Measurements from ENCODE around the gene AJM1. TPM values are rescaled to one million over a fixed set of nuclear protein-coding genes. Genes with fewer than 3 reads are reported as not detected.

The AJM1 gene
- total RNA-seq, 1 experiment from 2014 or later: 7.1 TPM

DNA sequence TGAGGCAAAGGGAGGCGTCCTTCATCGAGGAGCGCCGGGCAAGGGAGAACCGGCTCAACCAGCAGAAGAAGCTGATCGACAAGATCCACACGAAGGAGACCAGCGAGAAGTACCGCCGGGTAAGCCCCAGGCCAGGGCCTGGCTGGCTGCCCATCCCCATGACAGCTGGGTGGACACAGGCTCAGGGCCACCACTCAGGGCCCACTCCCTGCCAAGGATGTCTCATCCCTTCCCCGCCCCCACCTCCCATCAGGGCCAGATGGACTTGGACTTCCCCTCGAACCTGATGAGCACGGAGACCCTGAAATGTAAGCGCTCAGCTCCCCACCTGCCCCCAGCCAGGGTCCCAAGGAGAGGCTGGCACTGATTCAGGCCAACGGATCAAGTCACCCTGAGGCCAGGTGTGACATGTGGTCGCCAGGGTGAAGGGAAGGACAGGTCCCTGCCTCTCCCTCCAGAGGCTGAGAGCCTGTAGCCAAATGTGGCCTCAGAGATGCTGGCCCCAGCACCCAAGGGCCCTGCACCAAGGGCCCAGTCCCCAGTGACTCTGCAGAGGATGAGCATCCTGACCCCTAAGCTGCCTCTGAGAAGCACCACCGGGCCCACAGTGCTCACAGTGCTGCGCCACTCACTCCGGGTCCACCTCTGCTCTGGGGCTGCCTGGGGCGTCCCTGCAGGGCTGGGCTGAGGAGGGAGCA, 37.6 kb upstream of the AJM1 start:
- Histone ChIP-seq H3K9me2 (ENCODE audit: insufficient read depth) (no peaks in the 10 kb centered on the region), H3K27ac (ENCODE audit: low read depth, low read length) (no peak overlapping the region), H3K79me2 (ENCODE audit: insufficient read depth, low read length) (peaks cover 25% of the 10 kb centered on the region), H3K4me1 (ENCODE audit: control insufficient read depth in 1 of 2, insufficient read depth in 2 of 2, low read length in 2 of 2) (peaks cover 31 to 40% of the 10 kb centered on the region in 2 experiments), H3K27me3 (ENCODE audit: insufficient read depth, low read length) (no peaks in the 10 kb centered on the region), H3K9ac (ENCODE audit: low read length) (no peak overlapping the region), H3K9me3 (ENCODE audit: control insufficient read depth in 1 of 2, insufficient read depth in 1 of 2, low read depth in 1 of 2, low read length in 2 of 2) (no peaks in the 10 kb centered on the region), H4K20me1 (ENCODE audit: insufficient read depth) (no peaks in the 10 kb centered on the region), H2AFZ (ENCODE audit: low read depth, low read length, poor library complexity, severe bottlenecking) (no peak overlapping the region), H3K36me3 (ENCODE audit: control insufficient read depth in 1 of 2, insufficient read depth in 2 of 2, low read length in 2 of 2) (peaks cover 0 to 3% of the 10 kb centered on the region in 2 experiments; a peak in 1 of 4 replicates), H3K4me2 (ENCODE audit: low read length) (no peak overlapping the region), H3K4me3 (replicated peaks in 1 of 2; ENCODE audit: low read depth in 1 of 2, low read length in 2 of 2) (no peak overlapping the region)
- DNase-seq (ENCODE audit: low read depth, low spot score): no peak
- no peak for ATAC-seq
- no peak for TF ChIP-seq POLR2AphosphoS5 (IDR thresholded peaks at IDR 0.05; ENCODE audit: low read depth, low read length)
- ChIA-PET RAD21 (ENCODE audit: low non-redundant PET in 1 of 2, low total read pairs in 2 of 2, uncharacterized antibody in 2 of 2, unreplicated experiment in 2 of 2) (no interaction called here), POLR2A (no interaction called here), CTCF (no interaction called here)
- intact Hi-C loops (cut with micrococcal nuclease): no loop called here
- BruUV-seq (replicated peaks): no TSS peak

DNA sequence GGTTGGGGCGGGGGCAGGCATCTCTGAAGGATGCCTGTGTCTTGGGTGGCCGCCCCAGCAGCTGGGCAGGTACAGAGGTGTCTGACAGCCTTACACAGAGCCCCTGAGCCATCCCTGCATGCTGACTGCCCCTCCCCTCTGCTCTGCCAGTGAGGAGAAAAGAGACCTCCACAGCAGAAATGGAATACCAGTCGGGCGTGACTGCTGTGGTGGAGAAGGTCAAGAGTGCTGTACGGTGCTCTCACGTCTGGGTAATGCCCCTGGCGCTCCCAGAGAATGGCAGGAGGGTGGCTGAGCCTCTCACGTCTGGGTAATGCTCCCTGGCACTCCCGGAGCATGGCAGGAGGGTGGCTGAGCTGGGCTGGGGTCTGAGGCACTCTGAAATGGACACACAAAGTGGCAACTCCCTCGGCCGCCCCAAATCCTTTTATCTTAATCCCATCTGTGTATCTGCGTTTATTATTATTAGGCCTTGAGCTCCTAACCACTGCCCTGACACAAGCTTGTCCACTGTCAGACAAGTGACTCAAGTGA, 37.0 kb upstream of the AJM1 start:
- no TSS peak for BruUV-seq (replicated peaks)
- Histone ChIP-seq H3K4me2 (ENCODE audit: low read length) (no peak overlapping the region), H3K27me3 (ENCODE audit: insufficient read depth, low read length) (no peaks in the 10 kb centered on the region), H3K79me2 (ENCODE audit: insufficient read depth, low read length) (peaks cover 31% of the 10 kb centered on the region), H3K9me2 (ENCODE audit: insufficient read depth) (no peaks in the 10 kb centered on the region), H4K20me1 (ENCODE audit: insufficient read depth) (no peaks in the 10 kb centered on the region), H3K4me3 (replicated peaks in 1 of 2; ENCODE audit: low read depth in 1 of 2, low read length in 2 of 2) (no peak overlapping the region), H3K4me1 (ENCODE audit: control insufficient read depth in 1 of 2, insufficient read depth in 2 of 2, low read length in 2 of 2) (peaks cover 29 to 36% of the 10 kb centered on the region in 2 experiments), H2AFZ (ENCODE audit: low read depth, low read length, poor library complexity, severe bottlenecking) (no peak overlapping the region), H3K27ac (ENCODE audit: low read depth, low read length) (no peak overlapping the region), H3K9ac (ENCODE audit: low read length) (no peak overlapping the region), H3K36me3 (ENCODE audit: control insufficient read depth in 1 of 2, insufficient read depth in 2 of 2, low read length in 2 of 2) (peaks cover 0 to 8% of the 10 kb centered on the region in 2 experiments; a peak in 1 of 4 replicates), H3K9me3 (ENCODE audit: control insufficient read depth in 1 of 2, insufficient read depth in 1 of 2, low read depth in 1 of 2, low read length in 2 of 2) (no peaks in the 10 kb centered on the region)
- intact Hi-C loops (cut with micrococcal nuclease): no loop called here
- ChIA-PET RAD21 (ENCODE audit: low non-redundant PET in 1 of 2, low total read pairs in 2 of 2, uncharacterized antibody in 2 of 2, unreplicated experiment in 2 of 2) (no interaction called here), CTCF (no interaction called here), POLR2A (no interaction called here)
- DNase-seq (ENCODE audit: low read depth, low spot score) (no peak), ATAC-seq (no peak)
- TF ChIP-seq, protein P1, sequence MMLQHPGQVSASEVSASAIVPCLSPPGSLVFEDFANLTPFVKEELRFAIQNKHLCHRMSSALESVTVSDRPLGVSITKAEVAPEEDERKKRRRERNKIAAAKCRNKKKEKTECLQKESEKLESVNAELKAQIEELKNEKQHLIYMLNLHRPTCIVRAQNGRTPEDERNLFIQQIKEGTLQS (IDR thresholded peaks at IDR 0.05): no peak
- TF ChIP-seq EZH2 (IDR thresholded peaks at IDR 0.05) (no peak), YY1 (IDR thresholded peaks at IDR 0.05; ENCODE audit: extremely low read depth, insufficient replicate concordance, low read depth, low read length) (no peak), FOSL1 (IDR thresholded peaks at IDR 0.05; ENCODE audit: low read depth) (no peak), EGR1 (IDR thresholded peaks at IDR 0.05; ENCODE audit: low read depth) (no peak), CEBPB (IDR thresholded peaks at IDR 0.05; ENCODE audit: low read depth) (no peak), CBX3 (IDR thresholded peaks at IDR 0.05; ENCODE audit: low read depth) (no peak)
- TF ChIP-seq, protein P2, sequence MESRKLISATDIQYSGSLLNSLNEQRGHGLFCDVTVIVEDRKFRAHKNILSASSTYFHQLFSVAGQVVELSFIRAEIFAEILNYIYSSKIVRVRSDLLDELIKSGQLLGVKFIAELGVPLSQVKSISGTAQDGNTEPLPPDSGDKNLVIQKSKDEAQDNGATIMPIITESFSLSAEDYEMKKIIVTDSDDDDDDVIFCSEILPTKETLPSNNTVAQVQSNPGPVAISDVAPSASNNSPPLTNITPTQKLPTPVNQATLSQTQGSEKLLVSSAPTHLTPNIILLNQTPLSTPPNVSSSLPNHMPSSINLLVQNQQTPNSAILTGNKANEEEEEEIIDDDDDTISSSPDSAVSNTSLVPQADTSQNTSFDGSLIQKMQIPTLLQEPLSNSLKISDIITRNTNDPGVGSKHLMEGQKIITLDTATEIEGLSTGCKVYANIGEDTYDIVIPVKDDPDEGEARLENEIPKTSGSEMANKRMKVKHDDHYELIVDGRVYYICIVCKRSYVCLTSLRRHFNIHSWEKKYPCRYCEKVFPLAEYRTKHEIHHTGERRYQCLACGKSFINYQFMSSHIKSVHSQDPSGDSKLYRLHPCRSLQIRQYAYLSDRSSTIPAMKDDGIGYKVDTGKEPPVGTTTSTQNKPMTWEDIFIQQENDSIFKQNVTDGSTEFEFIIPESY (IDR thresholded peaks at IDR 0.05; ENCODE audit: extremely low read depth, insufficient replicate concordance, low read length): no peak
- TF ChIP-seq, protein P3, sequence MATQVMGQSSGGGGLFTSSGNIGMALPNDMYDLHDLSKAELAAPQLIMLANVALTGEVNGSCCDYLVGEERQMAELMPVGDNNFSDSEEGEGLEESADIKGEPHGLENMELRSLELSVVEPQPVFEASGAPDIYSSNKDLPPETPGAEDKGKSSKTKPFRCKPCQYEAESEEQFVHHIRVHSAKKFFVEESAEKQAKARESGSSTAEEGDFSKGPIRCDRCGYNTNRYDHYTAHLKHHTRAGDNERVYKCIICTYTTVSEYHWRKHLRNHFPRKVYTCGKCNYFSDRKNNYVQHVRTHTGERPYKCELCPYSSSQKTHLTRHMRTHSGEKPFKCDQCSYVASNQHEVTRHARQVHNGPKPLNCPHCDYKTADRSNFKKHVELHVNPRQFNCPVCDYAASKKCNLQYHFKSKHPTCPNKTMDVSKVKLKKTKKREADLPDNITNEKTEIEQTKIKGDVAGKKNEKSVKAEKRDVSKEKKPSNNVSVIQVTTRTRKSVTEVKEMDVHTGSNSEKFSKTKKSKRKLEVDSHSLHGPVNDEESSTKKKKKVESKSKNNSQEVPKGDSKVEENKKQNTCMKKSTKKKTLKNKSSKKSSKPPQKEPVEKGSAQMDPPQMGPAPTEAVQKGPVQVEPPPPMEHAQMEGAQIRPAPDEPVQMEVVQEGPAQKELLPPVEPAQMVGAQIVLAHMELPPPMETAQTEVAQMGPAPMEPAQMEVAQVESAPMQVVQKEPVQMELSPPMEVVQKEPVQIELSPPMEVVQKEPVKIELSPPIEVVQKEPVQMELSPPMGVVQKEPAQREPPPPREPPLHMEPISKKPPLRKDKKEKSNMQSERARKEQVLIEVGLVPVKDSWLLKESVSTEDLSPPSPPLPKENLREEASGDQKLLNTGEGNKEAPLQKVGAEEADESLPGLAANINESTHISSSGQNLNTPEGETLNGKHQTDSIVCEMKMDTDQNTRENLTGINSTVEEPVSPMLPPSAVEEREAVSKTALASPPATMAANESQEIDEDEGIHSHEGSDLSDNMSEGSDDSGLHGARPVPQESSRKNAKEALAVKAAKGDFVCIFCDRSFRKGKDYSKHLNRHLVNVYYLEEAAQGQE (IDR thresholded peaks at IDR 0.05; ENCODE audit: low read depth): no peak
